Measurements from ENCODE around the gene TMPRSS5.

DNA sequence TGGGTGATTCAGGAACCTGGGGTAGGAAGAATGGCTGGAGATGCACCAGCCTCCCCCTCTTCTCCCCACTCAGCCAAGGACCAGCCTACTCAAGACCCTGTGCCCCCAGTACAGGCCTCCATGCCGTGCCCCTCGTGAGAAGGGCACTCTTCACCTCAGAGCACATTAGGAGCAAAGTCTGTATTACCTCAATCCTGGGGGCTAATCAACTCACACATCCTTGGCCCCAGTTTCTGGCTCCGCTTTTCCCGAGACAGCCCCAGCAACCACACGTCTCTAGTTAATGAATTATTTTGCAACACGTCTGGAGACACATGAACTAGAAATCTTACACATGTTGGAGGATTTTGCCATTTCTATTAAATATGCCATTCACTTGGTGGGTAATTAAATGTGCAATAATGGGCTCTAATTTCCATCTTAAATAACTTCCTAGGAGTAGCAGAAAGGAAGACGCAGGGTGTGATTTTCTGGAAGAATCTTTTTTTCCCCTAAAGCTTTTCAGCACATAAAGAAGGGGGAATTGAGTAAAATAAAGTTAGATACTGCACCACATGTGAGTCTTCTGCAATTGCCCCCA, 63.0 kb downstream of the TMPRSS5 start:
- TF ChIP-seq, protein P1, sequence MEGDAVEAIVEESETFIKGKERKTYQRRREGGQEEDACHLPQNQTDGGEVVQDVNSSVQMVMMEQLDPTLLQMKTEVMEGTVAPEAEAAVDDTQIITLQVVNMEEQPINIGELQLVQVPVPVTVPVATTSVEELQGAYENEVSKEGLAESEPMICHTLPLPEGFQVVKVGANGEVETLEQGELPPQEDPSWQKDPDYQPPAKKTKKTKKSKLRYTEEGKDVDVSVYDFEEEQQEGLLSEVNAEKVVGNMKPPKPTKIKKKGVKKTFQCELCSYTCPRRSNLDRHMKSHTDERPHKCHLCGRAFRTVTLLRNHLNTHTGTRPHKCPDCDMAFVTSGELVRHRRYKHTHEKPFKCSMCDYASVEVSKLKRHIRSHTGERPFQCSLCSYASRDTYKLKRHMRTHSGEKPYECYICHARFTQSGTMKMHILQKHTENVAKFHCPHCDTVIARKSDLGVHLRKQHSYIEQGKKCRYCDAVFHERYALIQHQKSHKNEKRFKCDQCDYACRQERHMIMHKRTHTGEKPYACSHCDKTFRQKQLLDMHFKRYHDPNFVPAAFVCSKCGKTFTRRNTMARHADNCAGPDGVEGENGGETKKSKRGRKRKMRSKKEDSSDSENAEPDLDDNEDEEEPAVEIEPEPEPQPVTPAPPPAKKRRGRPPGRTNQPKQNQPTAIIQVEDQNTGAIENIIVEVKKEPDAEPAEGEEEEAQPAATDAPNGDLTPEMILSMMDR (optimal IDR thresholded peaks at IDR 0.05 in 1 of 3, IDR thresholded peaks at IDR 0.05 in 1 of 3, conservative IDR thresholded peaks at IDR 0.05 in 1 of 3; ENCODE audit: extremely low read depth in 1 of 3, insufficient read depth in 2 of 3, low read length in 3 of 3), result no peak
- no peak for TF ChIP-seq EZH2 (IDR thresholded peaks at IDR 0.05; ENCODE audit: low read length)

Data from keratinocyte (primary cell).